HepG2 (cell line): ENCODE measurements around the gene DMTF1. TPM values are rescaled to one million over a fixed set of nuclear protein-coding genes. Genes with fewer than 3 reads are reported as not detected.

Source experiments
- ATAC-seq: fragments of 200-7000 bp; cut with Tn5 transposase; 3 replicates; pipeline ENCODE4 v1.9.1; 2020; ENCODE audit warnings: mild to moderate bottlenecking, moderate library complexity
- BruUV-seq: library from RNA; stranded (reverse); fragments of 400-500 nt; replicated peaks from 2 replicates; lab custom pipeline; 2021; lab: Mats Ljungman, UMichigan
- CTCF ChIA-PET: fragments of 300-600 bp; formaldehyde crosslinking; extraction: SDS; loops from one replicate; lab custom pipeline; 2021; ENCODE audit warnings: low total read pairs, inconsistent platforms, low intra/inter-chr PET ratio; lab: Yijun Ruan, JAX
- POLR2A ChIA-PET: fragments of 350-600 bp; sonication (Branson Sonifier 250); formaldehyde crosslinking; loops from one replicate; lab custom pipeline; 2020; ENCODE audit warnings: antibody characterized with exemption, inconsistent platforms; lab: Yijun Ruan, JAX
- DNase-seq: peaks from one replicate; pipeline ENCODE4 v3.0.0-alpha.2; 2015; ENCODE audit warnings: low spot score
- FAIRE-seq: peaks from 3 replicates; lab custom pipeline; 2011; peaks lifted over from hg19 to GRCh38; lab: Jason Lieb, UNC
- H2AFZ ChIP-seq: one replicate; pipeline ENCODE4 v1.6.1; 2011; ENCODE audit warnings: low read length, inconsistent platforms
- H3K27ac ChIP-seq: fragments of 300-600 bp; 3 replicates; pipeline ENCODE4 v1.8.0; 2011; ENCODE audit warnings: mixed run types, mild to moderate bottlenecking, mixed read lengths, low read length, inconsistent platforms; ENCODE audit not compliant: insufficient read depth; ENCODE audit errors: extremely low read length
- H3K27me3 ChIP-seq, 2 experiments: fragments of 200-600 bp in 1 of 2; 2 replicates in 1 of 2; 3 replicates in 1 of 2; pipeline versions ENCODE4 v1.6.0 to v1.8.0; 2011; ENCODE audit warnings: low read length in 2 of 2, mild to moderate bottlenecking in 2 of 2, moderate library complexity in 2 of 2, inconsistent platforms in 1 of 2; ENCODE audit not compliant: insufficient read depth in 2 of 2, control insufficient read depth in 1 of 2
- H3K36me3 ChIP-seq, 2 experiments: fragments of 200-600 bp in 1 of 2; replicated peaks in 1 of 2; 2 replicates in 1 of 2; 3 replicates in 1 of 2; pipeline versions ENCODE4 v1.5.1 to v1.8.0; 2011; ENCODE audit warnings: low read length in 2 of 2, inconsistent platforms in 1 of 2; ENCODE audit not compliant: insufficient read depth in 2 of 2, control insufficient read depth in 1 of 2
- H3K4me1 ChIP-seq: 2 replicates; pipeline ENCODE4 v1.5.1; 2012; ENCODE audit warnings: low read length, inconsistent platforms; ENCODE audit not compliant: insufficient read depth
- H3K4me2 ChIP-seq: 2 replicates; pipeline ENCODE4 v1.6.0; 2011; ENCODE audit warnings: low read depth, low read length, inconsistent platforms
- H3K4me3 ChIP-seq, 3 experiments: fragments of 200-600 bp in 1 of 3; sonication (generic), shearing (Covaris generic) in 1 of 3; replicated peaks in 1 of 3; 2 replicates each; pipeline ENCODE4 v1.5.1; 2011 to 2016; ENCODE audit warnings: low read length in 3 of 3, inconsistent platforms in 2 of 3, low read depth in 2 of 3, mild to moderate bottlenecking in 2 of 3, control low read depth in 1 of 3, mixed read lengths in 1 of 3; ENCODE audit not compliant: insufficient read depth in 1 of 3
- H3K79me2 ChIP-seq: one replicate; pipeline ENCODE4 v1.6.1; 2011; ENCODE audit warnings: low read length, inconsistent platforms; ENCODE audit not compliant: insufficient read depth
- H3K9ac ChIP-seq: 2 replicates; pipeline ENCODE4 v1.6.0; 2011; ENCODE audit warnings: mild to moderate bottlenecking, low read depth, low read length, inconsistent platforms; ENCODE audit not compliant: insufficient read depth
- H3K9me3 ChIP-seq: 2 replicates; pipeline ENCODE4 v1.5.1; 2012; ENCODE audit warnings: mild to moderate bottlenecking, low read length
- H4K20me1 ChIP-seq: 2 replicates; pipeline ENCODE4 v1.6.0; 2011; ENCODE audit warnings: inconsistent platforms, mild to moderate bottlenecking, low read length, moderate library complexity; ENCODE audit not compliant: insufficient read depth
- DBP ChIP-seq: sonication (generic); formaldehyde crosslinking; IDR thresholded peaks from 2 replicates; pipeline ENCODE4 v1.4.0; 2020; ENCODE audit warnings: missing genetic modification reagents; ENCODE audit errors: not compliant biosample characterization
- FOSL1 ChIP-seq: sonication (generic); formaldehyde crosslinking; IDR thresholded peaks from 2 replicates; pipeline ENCODE4 v1.9.0; 2021; ENCODE audit warnings: missing genetic modification reagents, borderline replicate concordance
- GATAD2A ChIP-seq: IDR thresholded peaks from 2 replicates; pipeline ENCODE4 v1.6.1; 2016
- MTA3 ChIP-seq: sonication (generic); formaldehyde crosslinking; IDR thresholded peaks from 2 replicates; pipeline ENCODE4 v1.4.0; 2020; ENCODE audit warnings: missing genetic modification reagents
- NFAT5 ChIP-seq: sonication (generic); formaldehyde crosslinking; IDR thresholded peaks from 2 replicates; pipeline ENCODE4 v1.4.0; 2020; ENCODE audit warnings: missing genetic modification reagents
- PITX1 ChIP-seq: sonication (generic); formaldehyde crosslinking; IDR thresholded peaks from 2 replicates; pipeline ENCODE4 v1.5.1; 2020; ENCODE audit warnings: mild to moderate bottlenecking, missing genetic modification reagents
- POGK ChIP-seq: sonication (generic); formaldehyde crosslinking; conservative IDR thresholded peaks from 2 replicates; pipeline ENCODE4 v1.8.0; 2022; ENCODE audit warnings: mild to moderate bottlenecking, moderate library complexity, missing genetic modification reagents
- STAT5B ChIP-seq: sonication (generic); formaldehyde crosslinking; IDR thresholded peaks from 2 replicates; pipeline ENCODE4 v1.4.0; 2020; ENCODE audit warnings: missing genetic modification reagents
- ZFP36L2 ChIP-seq: sonication (generic); formaldehyde crosslinking; IDR thresholded peaks from 2 replicates; pipeline ENCODE4 v1.4.0; 2020; ENCODE audit warnings: missing genetic modification reagents
- ZFP62 ChIP-seq: sonication (generic); formaldehyde crosslinking; IDR thresholded peaks from 2 replicates; pipeline ENCODE4 v1.4.0; 2020; ENCODE audit warnings: missing genetic modification reagents
- ZNF24 ChIP-seq: fragments of 450-650 bp; IDR thresholded peaks from 2 replicates; pipeline ENCODE4 v1.6.1; 2017; ENCODE audit warnings: antibody characterized with exemption, mild to moderate bottlenecking
- ZNF34 ChIP-seq: sonication (generic); formaldehyde crosslinking; IDR thresholded peaks from 2 replicates; pipeline ENCODE4 v1.4.0; 2020; ENCODE audit warnings: mild to moderate bottlenecking, missing genetic modification reagents, borderline replicate concordance
- ZNF432 ChIP-seq: sonication (generic); formaldehyde crosslinking; IDR thresholded peaks from 2 replicates; pipeline ENCODE4 v1.5.0; 2020; ENCODE audit warnings: missing genetic modification reagents, mild to moderate bottlenecking, borderline replicate concordance
- ZNF552 ChIP-seq: sonication (generic); formaldehyde crosslinking; IDR thresholded peaks from 2 replicates; pipeline ENCODE4 v1.9.0; 2022; ENCODE audit warnings: missing genetic modification reagents, mild to moderate bottlenecking, borderline replicate concordance
- ZNF570 ChIP-seq: sonication (generic); formaldehyde crosslinking; IDR thresholded peaks from 2 replicates; pipeline ENCODE4 v1.4.0; 2020; ENCODE audit warnings: mild to moderate bottlenecking, missing genetic modification reagents, borderline replicate concordance
- ZNF605 ChIP-seq: sonication (generic); formaldehyde crosslinking; IDR thresholded peaks from 2 replicates; pipeline ENCODE4 v1.8.0; 2022; ENCODE audit warnings: mild to moderate bottlenecking, missing genetic modification reagents
- ZNF776 ChIP-seq: sonication (generic); formaldehyde crosslinking; IDR thresholded peaks from 2 replicates; pipeline ENCODE4 v1.4.0; 2020; ENCODE audit warnings: mild to moderate bottlenecking, missing genetic modification reagents
- WGBS: methylation state at CpG from one replicate; pipeline ENCODE4 v1.1.6; 2017; ENCODE audit warnings: low lambda C conversion rate; 5-methylcytosine and 5-hydroxymethylcytosine counted together
- in situ Hi-C: cut with HindIII; loops from 2 replicates; pipeline ENCODE4 v1.10.0; 2017; ENCODE audit warnings: low pct_unique_long_range_greater_than_20kb; ENCODE audit not compliant: extremely low pct_ligation_motif_present
- intact Hi-C: fragments of 100-400 bp; cut with micrococcal nuclease; formaldehyde crosslinking; loops from one replicate; pipeline ENCODE4 v1.10.0; 2022; ENCODE audit not compliant: unreplicated experiment
- polyA plus RNA-seq, 8 experiments: library from polyadenylated mRNA; depleted of rRNA in 3 of 8; stranded (reverse) in 7 of 8; unstranded in 1 of 8; fragments of >200 nt; fragmentation: Illumina TruSeq in 4 of 8; extraction: Trizol in 4 of 8; gene quantifications; 2 replicates each; pipeline versions ENCODE4 v1.2.1 to v1.2.3, GENCODE V29; 2011 to 2016; ENCODE audit warnings: low read depth in 4 of 8, missing spikeins in 1 of 8, mixed read lengths in 1 of 8; ENCODE audit not compliant: insufficient read depth in 1 of 8
- total RNA-seq, 5 experiments: library from RNA; depleted of rRNA; stranded (reverse); fragments of >200 nt; fragmentation: Illumina TruSeq; extraction: Trizol; gene quantifications; 2 replicates each; pipeline ENCODE4 v1.2.3, GENCODE V29; 2016; ENCODE audit warnings: low read depth in 1 of 5

DMTF1 gene
- total and polyA plus RNA-seq, 2 of the 13 experiments (the other 11 are each of a cell fraction or from before 2014, with no cell fraction given), result 45.8 to 132 TPM

GRCh38 chr7:87154166-87154565 lies 1.9 kb downstream of the DMTF1 start:
- intact Hi-C loops (loop anchor here (5.0 kb wide), 1 partner anchor 212 kb away; no protein-coding TSS in a partner anchor), in situ Hi-C loops (loop anchor here (5.0 kb wide), 1 partner anchor 212 kb away; no protein-coding TSS in a partner anchor)
- Histone ChIP-seq H3K79me2 (peaks cover 63% of the 10 kb centered on the region), H2AFZ (no peak overlapping the region), H3K9me3 (no peaks in the 10 kb centered on the region), H4K20me1 (no peaks in the 10 kb centered on the region; the same call in 1 of the 2 replicates), H3K4me2 (peak overlapping the region; percentile 71), H3K4me3 (peak overlapping the region; percentile 86 to 97 (median 91); a peak in 5 of 6 replicates), H3K27ac (peak overlapping the region; percentile 98), H3K36me3 (no peaks in the 10 kb centered on the region; a peak in 1 of 5 replicates), H3K27me3 (no peaks in the 10 kb centered on the region; a peak in 1 of 5 replicates), H3K9ac (peak overlapping the region; percentile 91; the same call in 1 of the 2 replicates), H3K4me1 (peaks cover 43% of the 10 kb centered on the region)
- FAIRE-seq (no peak), ATAC-seq (no peak), DNase-seq (no peak)
- CTCF ChIA-PET, result no interaction called here
- POLR2A ChIA-PET, result interaction anchor here (2.5 kb wide), 1 partner anchor 66 kb away, joined by 7 read pairs; the partner anchor contains the start of gene TMEM243
- WGBS, result 46% methylated on average over 2 of the region's 2 CpGs
- no TSS peak for BruUV-seq
- TF ChIP-seq GATAD2A (CRISPR knock-in tag) (no peak), NFAT5 (CRISPR knock-in tag) (no peak), ZNF552 (CRISPR knock-in tag) (no peak), ZNF34 (no peak), PITX1 (no peak), ZNF24 (no peak), DBP (CRISPR knock-in tag) (no peak), ZFP36L2 (no peak), STAT5B (CRISPR knock-in tag) (no peak), POGK (no peak), ZNF776 (CRISPR knock-in tag) (no peak), ZNF605 (no peak), MTA3 (no peak), ZNF570 (CRISPR knock-in tag) (no peak), ZFP62 (CRISPR knock-in tag) (no peak), ZNF432 (no peak), FOSL1 (CRISPR knock-in tag) (no peak)
